ENCODE data around the gene CYP4F22.

Gene CYP4F22

DNA sequence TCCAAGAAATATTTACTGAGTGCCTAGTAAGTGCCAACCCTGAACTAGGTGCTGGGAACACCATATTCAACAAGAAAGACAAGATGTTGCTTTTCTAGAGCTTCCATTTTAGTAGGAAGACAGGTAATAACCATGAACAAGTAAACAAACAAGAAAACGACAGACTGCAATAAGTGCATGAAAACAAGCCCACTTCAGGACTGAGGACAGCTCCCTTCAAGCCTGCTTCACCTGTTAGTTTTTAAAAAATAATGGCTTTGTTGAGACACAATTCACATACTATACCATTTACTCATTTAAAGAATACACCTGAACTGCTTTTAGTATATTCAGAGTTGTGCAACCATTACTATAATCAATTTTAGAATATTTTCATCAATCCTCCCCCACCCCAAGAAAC lies 30.4 kb downstream of the CYP4F22 start:
- peak; percentile 0 for DNase-seq

DNA sequence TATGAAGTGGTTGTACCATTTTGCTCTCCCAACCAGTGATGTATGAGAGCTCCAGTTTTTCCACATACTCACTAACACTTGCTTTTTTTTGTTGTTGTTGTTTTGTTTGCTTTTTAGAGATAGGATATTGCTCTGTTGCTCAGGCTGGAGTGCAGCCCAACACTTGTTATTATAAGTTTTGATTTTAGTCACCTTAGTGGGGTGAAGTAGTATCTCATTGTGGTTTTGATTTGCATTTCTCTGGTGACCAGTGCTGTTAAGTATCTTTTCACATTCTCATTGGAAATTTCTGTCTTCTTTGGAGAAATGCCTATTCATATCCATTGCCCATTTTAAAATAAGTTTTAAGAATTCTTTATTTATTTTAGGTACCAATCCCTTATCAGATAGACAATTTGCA lies 31.3 kb downstream of the CYP4F22 start:
- no peak for DNase-seq

- no peak for DNase-seq
Observed at GRCh38 chr19:15540435-15540834, 32.1 kb downstream of the CYP4F22 start.

- DNase-seq, result no peak
Observed at GRCh38 chr19:15544283-15544682, 36.0 kb downstream of the CYP4F22 start.

GRCh38 chr19:15544970-15545369 lies 36.6 kb downstream of the CYP4F22 start:
- no peak for DNase-seq

- DNase-seq, result no peak
Observed at GRCh38 chr19:15548648-15549047, 40.3 kb downstream of the CYP4F22 start.

GRCh38 chr19:15549581-15549980 lies 41.3 kb downstream of the CYP4F22 start:
- no peak for DNase-seq

DNA sequence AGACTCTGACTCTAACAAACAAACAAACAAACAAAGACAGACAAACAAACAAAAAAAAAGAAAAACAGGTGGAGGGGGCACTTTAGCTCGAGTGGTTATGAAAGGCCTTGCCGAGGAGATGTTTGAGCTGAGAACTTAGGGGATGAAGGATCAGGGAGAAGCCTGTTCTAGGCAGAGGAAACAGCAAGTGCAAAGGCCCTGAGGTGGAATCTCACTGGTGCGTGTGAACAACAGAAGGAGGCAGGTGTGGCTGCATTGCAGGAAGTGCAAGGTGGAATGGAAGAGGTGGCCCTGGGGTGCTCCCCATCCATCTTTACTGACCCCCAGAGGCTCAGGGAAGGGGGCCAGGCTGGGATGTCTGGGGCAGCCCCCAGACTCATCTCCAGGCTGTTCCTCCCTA lies 41.9 kb downstream of the CYP4F22 start:
- DNase-seq, result no peak

DNA sequence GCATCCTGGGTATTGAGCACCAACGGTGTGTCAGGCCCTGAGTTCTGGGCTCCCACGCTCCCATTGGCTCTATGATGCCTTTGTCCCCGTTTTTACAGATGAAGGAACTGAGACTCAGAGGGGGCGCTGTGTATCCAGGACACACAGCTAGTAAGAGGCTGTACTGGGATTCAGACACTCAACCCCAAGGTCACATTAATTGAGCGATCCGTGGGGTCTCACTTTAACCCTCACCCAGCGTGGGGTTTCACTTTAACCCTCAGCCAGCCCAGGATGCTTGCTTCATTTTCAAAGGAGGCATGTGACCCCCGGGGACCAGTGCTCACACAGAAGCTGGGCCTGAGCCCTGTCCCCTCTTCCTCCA lies 42.6 kb downstream of the CYP4F22 start:
- DNase-seq, result no peak

- DNase-seq, result no peak
Observed at GRCh38 chr19:15551293-15552004, 43.1 kb downstream of the CYP4F22 start.

GRCh38 chr19:15555021-15555420 lies 46.7 kb downstream of the CYP4F22 start:
- DNase-seq, result no peak

DNA sequence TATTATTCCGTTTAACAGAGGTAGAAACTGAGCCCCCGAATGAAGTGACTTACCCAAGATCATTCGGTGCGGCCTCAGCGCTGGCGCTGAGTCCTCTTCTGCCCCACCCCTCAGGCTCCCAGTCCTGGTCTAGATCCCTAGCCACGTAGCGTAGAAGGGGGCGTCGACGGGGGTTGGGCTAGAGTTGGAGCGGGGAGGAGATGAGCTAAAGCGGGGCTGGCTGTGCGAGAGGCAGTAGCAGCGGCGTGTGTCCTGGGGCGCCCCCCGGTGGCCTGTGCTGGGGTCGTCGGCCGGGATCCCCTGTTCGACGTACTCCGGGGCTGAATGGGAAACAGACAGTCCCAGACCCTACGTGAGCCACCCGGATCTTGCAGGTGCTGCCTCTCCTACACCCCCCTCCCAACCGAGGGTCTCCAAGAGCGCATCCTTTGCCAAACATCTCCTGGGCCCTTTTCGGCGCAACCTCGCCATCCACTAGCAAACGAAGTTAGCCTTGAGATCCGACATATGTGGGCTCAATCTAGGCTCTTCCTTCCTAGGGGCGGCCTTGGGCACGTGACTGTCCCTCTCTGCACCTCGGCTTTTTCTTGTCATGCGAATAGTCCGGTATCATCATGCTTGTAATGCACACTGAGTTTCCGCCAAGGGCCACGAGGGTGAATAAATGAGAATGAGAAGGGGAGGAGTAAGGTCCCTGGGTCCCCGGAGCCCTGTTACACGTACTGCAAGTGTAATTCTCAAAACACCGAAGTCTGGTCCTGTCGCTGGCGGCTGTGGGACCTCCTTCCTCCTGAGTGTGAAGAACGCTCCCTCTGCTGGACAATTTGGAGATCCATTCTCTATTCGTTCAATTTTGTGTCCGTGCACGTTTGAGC lies 47.7 kb downstream of the CYP4F22 start:
- DNase-seq, result peak; percentile 86

GRCh38 chr19:15556634-15557181 lies 48.4 kb downstream of the CYP4F22 start:
- no peak for DNase-seq

DNA sequence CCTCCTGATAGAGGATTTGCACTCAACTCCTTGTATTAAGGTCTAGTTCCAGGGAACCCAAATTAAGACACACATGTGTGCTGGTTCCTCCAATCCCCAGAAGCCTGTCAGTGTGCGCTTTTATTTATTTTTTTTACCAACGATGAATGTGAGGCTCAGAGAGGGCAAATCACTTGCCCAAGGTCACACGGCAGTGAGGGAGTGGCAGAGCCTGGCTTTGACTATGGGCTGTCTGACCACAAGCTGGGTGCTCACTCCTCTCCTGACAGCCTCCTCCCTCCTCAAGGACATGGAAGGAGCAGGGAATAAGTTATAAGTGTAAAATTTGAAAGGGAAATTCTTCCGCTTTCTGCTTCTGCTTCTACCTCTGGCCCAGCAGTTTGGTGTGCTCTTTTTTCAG lies 48.9 kb downstream of the CYP4F22 start:
- no peak for DNase-seq

- DNase-seq, result no peak
Observed at GRCh38 chr19:15562145-15562544, 53.8 kb downstream of the CYP4F22 start.

- DNase-seq, result no peak
Observed at GRCh38 chr19:15562861-15563260, 54.5 kb downstream of the CYP4F22 start.

DNA sequence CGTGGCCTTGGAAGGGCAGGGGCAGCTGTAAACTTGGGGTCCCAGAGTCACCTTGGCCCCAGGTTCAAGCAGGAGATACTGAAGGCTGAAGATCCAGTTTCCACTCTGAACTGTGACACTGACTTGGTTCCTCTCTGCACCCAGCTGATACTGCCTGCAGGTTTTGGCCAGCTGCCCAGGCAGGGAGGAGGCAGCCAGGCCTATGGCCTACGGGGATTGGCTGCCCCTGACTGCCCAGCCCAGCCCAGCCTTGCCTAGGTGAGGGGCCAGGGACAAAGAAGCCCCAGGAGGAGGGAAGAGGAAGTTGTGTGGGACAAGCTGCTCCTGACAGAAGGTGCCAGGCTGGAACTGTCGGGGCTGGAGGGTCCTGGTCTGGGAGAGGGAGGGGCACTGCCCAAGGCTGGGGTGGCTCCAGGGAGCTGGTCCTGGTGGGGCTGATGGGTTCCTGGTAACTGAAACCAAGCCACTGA lies 55.0 kb downstream of the CYP4F22 start:
- peak; percentile 75 for DNase-seq

- no peak for DNase-seq
Observed at GRCh38 chr19:15563931-15564330, 55.6 kb downstream of the CYP4F22 start.

DNA sequence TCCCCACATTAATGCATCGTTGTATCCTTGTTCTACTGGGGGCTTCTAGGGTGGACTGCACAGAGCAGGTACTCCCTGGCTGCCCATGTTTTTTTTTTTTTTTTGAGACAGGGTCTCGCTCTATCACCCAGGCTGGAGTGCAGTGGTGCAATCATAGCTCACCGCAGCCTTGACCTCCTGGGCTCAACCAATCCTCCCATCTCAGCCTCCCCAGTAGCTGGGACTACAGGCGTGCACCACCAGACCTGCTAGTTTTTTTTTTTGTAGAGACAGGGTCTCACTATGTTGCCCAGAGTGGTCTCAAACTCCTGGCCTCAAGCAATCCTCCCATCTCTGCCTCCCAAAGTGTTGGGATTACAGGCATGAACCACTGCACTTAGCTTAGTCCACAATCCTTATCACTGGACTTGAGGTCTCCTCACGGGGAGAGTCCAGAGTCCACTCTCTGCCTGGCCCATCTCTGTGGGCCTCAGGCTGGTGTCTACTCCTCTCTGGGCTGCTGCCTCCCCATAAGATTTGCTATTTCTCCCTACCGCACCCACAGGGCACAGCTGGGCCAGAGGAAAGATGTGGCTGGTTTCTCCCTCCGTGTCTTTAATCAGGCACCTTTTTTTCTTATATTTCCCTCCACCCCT lies 56.3 kb downstream of the CYP4F22 start:
- no peak for DNase-seq

GRCh38 chr19:15570420-15570819 lies 62.1 kb downstream of the CYP4F22 start:
- no peak for DNase-seq

- DNase-seq, result no peak
Observed at GRCh38 chr19:15575406-15575805, 67.1 kb downstream of the CYP4F22 start.

GRCh38 chr19:15576526-15577156 lies 68.3 kb downstream of the CYP4F22 start:
- no peak for DNase-seq

- DNase-seq, result no peak
Observed at GRCh38 chr19:15577184-15577771, 69.0 kb downstream of the CYP4F22 start.
